Endothelial cell of umbilical vein (primary cell): ENCODE measurements around the gene GRM4. TPM values are rescaled to one million over a fixed set of nuclear protein-coding genes. Genes with fewer than 3 reads are reported as not detected.

Experiments
- BruUV-seq: library from RNA; stranded (reverse); fragments of 400-500 nt; replicated peaks from 2 replicates; lab custom pipeline; 2021; lab: Mats Ljungman, UMichigan
- CTCF ChIA-PET: fragments of 300-600, 350-600 bp; sonication (Branson Sonifier 250); formaldehyde crosslinking; loops from one replicate; lab custom pipeline; 2021; ENCODE audit warnings: antibody characterized with exemption, inconsistent platforms; lab: Charles Lee
- POLR2A ChIA-PET: fragments of 300-600, 350-600 bp; sonication (Branson Sonifier 250); formaldehyde crosslinking; loops from one replicate; lab custom pipeline; 2021; ENCODE audit warnings: antibody characterized with exemption, inconsistent platforms; lab: Charles Lee
- DNase-seq: peaks from one replicate; pipeline ENCODE4 v3.0.0-alpha.2; 2011; ENCODE audit warnings: low read depth, low spot score
- FAIRE-seq: peaks from 2 replicates; lab custom pipeline; 2011; peaks lifted over from hg19 to GRCh38; lab: Jason Lieb, UNC
- H2AFZ ChIP-seq: 2 replicates; pipeline ENCODE4 v1.6.0; 2012; ENCODE audit warnings: low read depth, low read length, control low read depth, inconsistent platforms
- H3K27ac ChIP-seq: 2 replicates; pipeline ENCODE4 v1.5.1; 2011; ENCODE audit warnings: low read depth, mild to moderate bottlenecking, control low read depth, low read length, moderate library complexity; ENCODE audit not compliant: insufficient read depth
- H3K27me3 ChIP-seq, 2 experiments: 2 replicates each; pipeline versions ENCODE4 v1.6.0 to v1.6.1; 2011; ENCODE audit warnings: low read length in 2 of 2, mixed read lengths in 1 of 2; ENCODE audit not compliant: control insufficient read depth in 2 of 2, insufficient read depth in 2 of 2
- H3K36me3 ChIP-seq, 2 experiments: 2 replicates in 1 of 2; 3 replicates in 1 of 2; pipeline ENCODE4 v1.5.1; 2011; ENCODE audit warnings: low read length in 2 of 2, mild to moderate bottlenecking in 1 of 2, moderate library complexity in 1 of 2; ENCODE audit not compliant: control insufficient read depth in 2 of 2, insufficient read depth in 2 of 2; ENCODE audit errors: extremely low read depth in 1 of 2
- H3K4me1 ChIP-seq: 3 replicates; pipeline ENCODE4 v1.5.1; 2011; ENCODE audit warnings: mild to moderate bottlenecking, low read length; ENCODE audit not compliant: control insufficient read depth, insufficient read depth; ENCODE audit errors: extremely low read depth
- H3K4me2 ChIP-seq: 2 replicates; pipeline ENCODE4 v1.6.1; 2011; ENCODE audit warnings: low read length, control low read depth, mixed read lengths; ENCODE audit not compliant: insufficient read depth
- H3K4me3 ChIP-seq, 3 experiments: fragments of 200-600 bp in 1 of 3; sonication (generic), shearing (Covaris generic) in 1 of 3; replicated peaks in 1 of 3; 2 replicates each; pipeline ENCODE4 v1.5.1; 2011 to 2016; ENCODE audit warnings: control low read depth in 3 of 3, low read length in 3 of 3, mild to moderate bottlenecking in 2 of 3, inconsistent platforms in 1 of 3, low read depth in 1 of 3, moderate library complexity in 1 of 3; ENCODE audit not compliant: insufficient read depth in 1 of 3
- H3K79me2 ChIP-seq: 2 replicates; pipeline ENCODE4 v1.6.0; 2012; ENCODE audit warnings: low read length, inconsistent platforms; ENCODE audit not compliant: control insufficient read depth, insufficient read depth
- H3K9ac ChIP-seq: replicated peaks from 2 replicates; pipeline ENCODE3; 2011; ENCODE audit warnings: low read length, control low read depth; ENCODE audit not compliant: insufficient read depth; ENCODE audit errors: extremely low read depth
- H3K9me1 ChIP-seq: replicated peaks from 3 replicates; pipeline ENCODE4 v1.6.0; 2011; ENCODE audit warnings: mild to moderate bottlenecking, low read length; ENCODE audit not compliant: control insufficient read depth, insufficient read depth; ENCODE audit errors: extremely low read depth
- H3K9me3 ChIP-seq: replicated peaks from 2 replicates; pipeline ENCODE4 v1.5.1; 2012; ENCODE audit warnings: low read length, inconsistent platforms; ENCODE audit not compliant: control insufficient read depth, insufficient read depth
- H4K20me1 ChIP-seq: replicated peaks from 2 replicates; pipeline ENCODE3; 2011; ENCODE audit warnings: mild to moderate bottlenecking, low read length; ENCODE audit not compliant: control insufficient read depth, insufficient read depth; ENCODE audit errors: extremely low read depth
- EZH2 ChIP-seq: IDR thresholded peaks from 2 replicates; pipeline ENCODE4 v1.6.1; 2012; ENCODE audit warnings: borderline replicate concordance, low read depth, mild to moderate bottlenecking, moderate library complexity, low read length, inconsistent platforms; ENCODE audit not compliant: severe bottlenecking
- FOS ChIP-seq: IDR thresholded peaks from 2 replicates; pipeline ENCODE4 v1.6.1; 2011; ENCODE audit warnings: mild to moderate bottlenecking, low read length, moderate library complexity, borderline replicate concordance; ENCODE audit not compliant: insufficient read depth
- GATA2 ChIP-seq: IDR thresholded peaks from 2 replicates; pipeline ENCODE4 v1.7.0; 2011; ENCODE audit warnings: low read depth, mild to moderate bottlenecking, moderate library complexity, mixed read lengths, low read length; ENCODE audit not compliant: insufficient read length, insufficient read depth
- JUN ChIP-seq: IDR thresholded peaks from 2 replicates; pipeline ENCODE4 v1.6.1; 2011; ENCODE audit warnings: borderline replicate concordance, low read depth; ENCODE audit not compliant: insufficient read length, insufficient read depth
- MAX ChIP-seq: IDR thresholded peaks from 2 replicates; pipeline ENCODE4 v1.6.1; 2011; ENCODE audit not compliant: insufficient read depth, insufficient read length
- MYC ChIP-seq: IDR thresholded peaks from one replicate; pipeline ENCODE4 v1.6.1; 2011; ENCODE audit warnings: mild to moderate bottlenecking, low read depth, low read length
- POLR2A ChIP-seq: IDR thresholded peaks from 2 replicates; pipeline ENCODE4 v1.6.1; 2012; ENCODE audit warnings: low read depth, mild to moderate bottlenecking, control low read depth, low read length
- POLR2AphosphoS5 ChIP-seq: IDR thresholded peaks from 2 replicates; pipeline ENCODE4 v1.6.1; 2012; ENCODE audit warnings: low read depth, mild to moderate bottlenecking, control low read depth, low read length, moderate library complexity; ENCODE audit not compliant: insufficient read depth
- dilution Hi-C: fragments of 300-500 bp; cut with MboI; formaldehyde crosslinking; loops from one replicate; pipeline ENCODE4 v1.15.0; 2019; ENCODE audit warnings: low sequenced_read_pairs; ENCODE audit not compliant: extremely low pct_ligation_motif_present
- intact Hi-C: fragments of 100-400 bp; cut with micrococcal nuclease; formaldehyde crosslinking; loops from one replicate; pipeline ENCODE4 v1.10.0; 2022
- polyA plus RNA-seq, 4 experiments: library from polyadenylated mRNA; depleted of rRNA in 3 of 4; stranded (reverse) in 3 of 4; unstranded in 1 of 4; fragments of >200 nt; gene quantifications; 2 replicates each; pipeline versions ENCODE4 v1.2.1 to v1.2.3, GENCODE V29; 2011 to 2012; ENCODE audit warnings: missing spikeins in 1 of 4
- total RNA-seq: library from RNA; stranded (reverse); gene quantifications from 2 replicates; pipeline ENCODE4 v1.2.3, GENCODE V29; 2021
- TF ChIP-seq, protein P1 (sequence below), 2 donors: IDR thresholded peaks; 1 replicate in 1 of 2; 2 replicates in 1 of 2; pipeline ENCODE4 v1.5.1; 2011; ENCODE audit warnings: low read length in 2 of 2, mild to moderate bottlenecking in 2 of 2, moderate library complexity in 2 of 2, control low read depth in 1 of 2, inconsistent platforms in 1 of 2, low read depth in 1 of 2; ENCODE audit not compliant: insufficient read depth in 1 of 2; ENCODE audit errors: extremely low read depth in 1 of 2

The GRM4 gene
- total and polyA plus RNA-seq, 2 donors (not counting 3 experiments of a cell fraction or from before 2014, with no cell fraction given), result 0.03 TPM; not detected in 1

DNA sequence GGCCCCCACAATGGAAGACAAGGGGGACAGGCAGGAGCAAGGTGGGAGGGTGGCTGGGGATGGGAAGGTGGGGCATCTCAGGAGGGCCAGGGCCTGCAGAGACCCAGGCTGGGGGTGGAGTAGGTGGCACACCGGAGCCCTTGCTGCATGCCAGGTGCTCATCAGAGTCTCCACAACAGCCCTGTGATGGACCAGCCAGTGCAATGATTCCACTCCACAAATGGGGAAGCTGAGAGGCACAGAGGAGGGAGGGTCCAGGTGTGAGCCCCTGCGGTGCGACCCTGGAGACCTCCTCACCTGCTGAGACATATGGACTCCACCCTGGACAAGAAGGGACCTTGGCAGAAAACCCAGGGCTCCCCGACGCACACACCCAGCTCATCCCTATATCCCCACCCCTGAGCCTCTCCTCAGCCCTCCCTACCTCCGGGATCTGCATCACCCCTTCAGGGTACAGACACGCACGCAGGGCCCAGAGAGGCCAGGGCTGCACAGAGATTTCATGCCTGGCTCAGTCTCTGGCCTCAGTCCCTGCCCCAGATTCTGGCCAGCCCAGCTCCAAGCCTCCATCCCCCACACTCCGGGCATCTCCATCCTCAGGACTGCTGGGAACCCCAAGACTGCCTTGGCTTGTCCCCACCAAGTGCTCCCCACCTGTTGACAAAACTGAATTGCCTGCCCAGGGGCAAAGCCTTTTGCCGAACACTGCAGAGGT lies 7.1 kb upstream of the GRM4 start:
- Histone ChIP-seq H3K9me3 (no peaks in the 10 kb centered on the region), H3K27ac (no peak overlapping the region), H3K9ac (no peak overlapping the region), H3K9me1 (no peaks in the 10 kb centered on the region), H3K4me2 (no peak overlapping the region), H3K4me1 (no peaks in the 10 kb centered on the region), H3K27me3 (peaks cover 22 to 37% of the 10 kb centered on the region in 2 experiments), H4K20me1 (no peaks in the 10 kb centered on the region), H3K79me2 (no peaks in the 10 kb centered on the region), H3K36me3 (no peaks in the 10 kb centered on the region), H2AFZ (no peak overlapping the region), H3K4me3 (no peak overlapping the region)
- ChIA-PET CTCF (interaction anchor here (0.6 to 10.0 kb wide), 5 partner anchors 11 to 679 kb away, joined by 3 to 245 read pairs (median 6); partner anchors contain the start of gene IP6K3), POLR2A (no interaction called here)
- TF ChIP-seq POLR2A, result no peak
- TF ChIP-seq MAX, result no peak
- TF ChIP-seq FOS, result no peak
- TF ChIP-seq JUN, result no peak
- TF ChIP-seq, protein P1, sequence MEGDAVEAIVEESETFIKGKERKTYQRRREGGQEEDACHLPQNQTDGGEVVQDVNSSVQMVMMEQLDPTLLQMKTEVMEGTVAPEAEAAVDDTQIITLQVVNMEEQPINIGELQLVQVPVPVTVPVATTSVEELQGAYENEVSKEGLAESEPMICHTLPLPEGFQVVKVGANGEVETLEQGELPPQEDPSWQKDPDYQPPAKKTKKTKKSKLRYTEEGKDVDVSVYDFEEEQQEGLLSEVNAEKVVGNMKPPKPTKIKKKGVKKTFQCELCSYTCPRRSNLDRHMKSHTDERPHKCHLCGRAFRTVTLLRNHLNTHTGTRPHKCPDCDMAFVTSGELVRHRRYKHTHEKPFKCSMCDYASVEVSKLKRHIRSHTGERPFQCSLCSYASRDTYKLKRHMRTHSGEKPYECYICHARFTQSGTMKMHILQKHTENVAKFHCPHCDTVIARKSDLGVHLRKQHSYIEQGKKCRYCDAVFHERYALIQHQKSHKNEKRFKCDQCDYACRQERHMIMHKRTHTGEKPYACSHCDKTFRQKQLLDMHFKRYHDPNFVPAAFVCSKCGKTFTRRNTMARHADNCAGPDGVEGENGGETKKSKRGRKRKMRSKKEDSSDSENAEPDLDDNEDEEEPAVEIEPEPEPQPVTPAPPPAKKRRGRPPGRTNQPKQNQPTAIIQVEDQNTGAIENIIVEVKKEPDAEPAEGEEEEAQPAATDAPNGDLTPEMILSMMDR (IDR thresholded peaks at IDR 0.05; ENCODE audit: extremely low read depth in 1 of 2, insufficient read depth in 1 of 2, low read depth in 1 of 2, low read length in 2 of 2), result no peak
- TF ChIP-seq EZH2, result no peak
- no peak for TF ChIP-seq POLR2AphosphoS5
- TF ChIP-seq GATA2, result no peak
- TF ChIP-seq MYC, result no peak
- no TSS peak for BruUV-seq
- dilution Hi-C loops, result no loop called here
- DNase-seq (no peak), FAIRE-seq (no peak)
- intact Hi-C loops, result no loop called here
